ENCODE data around the gene RHOT2. TPM values are rescaled to one million over a fixed set of nuclear protein-coding genes. Genes with fewer than 3 reads are reported as not detected.
A peak's percentile ranks its signal among the peaks of the same experiment; 100 is the strongest.

The RHOT2 gene
- total and polyA plus RNA-seq, 9 of the 15 experiments (the other 6 are each of a cell fraction or from before 2014, with no cell fraction given), result 5.0 to 373 (median 112) TPM

- TF ChIP-seq POU5F1 (IDR thresholded peaks at IDR 0.05; ENCODE audit: borderline replicate concordance, low read depth, low read length, partially characterized antibody) (no peak), PBX2 (CRISPR knock-in tag; IDR thresholded peaks at IDR 0.05; ENCODE audit: low read depth) (no peak), PBX2 (tag; conservative IDR thresholded peaks at IDR 0.05; ENCODE audit: low read depth) (no peak), KLF10 (CRISPR knock-in tag; IDR thresholded peaks at IDR 0.05) (no peak), ZBTB7A (IDR thresholded peaks at IDR 0.05; ENCODE audit: borderline replicate concordance, control insufficient read depth, low read depth, low read length) (peak; percentile 89), SAP30 (IDR thresholded peaks at IDR 0.05; ENCODE audit: borderline replicate concordance, insufficient read depth, low read depth, low read length, poor library complexity, severe bottlenecking) (peak; percentile 80), HDAC1 (IDR thresholded peaks at IDR 0.05) (peak in 1 of 2 experiments; percentile 77; a peak in 2 of 4 replicates), PML (IDR thresholded peaks at IDR 0.05; ENCODE audit: low read length) (no peak), PTTG1 (tag; IDR thresholded peaks at IDR 0.05; ENCODE audit: low read depth) (no peak), COPS2 (conservative IDR thresholded peaks at IDR 0.05) (no peak), MED1 (CRISPR knock-in tag; IDR thresholded peaks at IDR 0.05; ENCODE audit: borderline replicate concordance) (no peak), ZNF431 (CRISPR knock-in tag; IDR thresholded peaks at IDR 0.05) (0 out of 2 replicates have a peak, but pooled peaks have one; percentile 23), LCOR (CRISPR knock-in tag; IDR thresholded peaks at IDR 0.05) (no peak), TEAD2 (tag; IDR thresholded peaks at IDR 0.05) (no peak), CREB5 (CRISPR knock-in tag; IDR thresholded peaks at IDR 0.05) (no peak), ZFP30 (CRISPR knock-in tag; IDR thresholded peaks at IDR 0.05; ENCODE audit: borderline replicate concordance) (no peak), MAX (CRISPR knock-in tag; IDR thresholded peaks at IDR 0.05) (peak; percentile 78)
- TF ChIP-seq, protein P1, sequence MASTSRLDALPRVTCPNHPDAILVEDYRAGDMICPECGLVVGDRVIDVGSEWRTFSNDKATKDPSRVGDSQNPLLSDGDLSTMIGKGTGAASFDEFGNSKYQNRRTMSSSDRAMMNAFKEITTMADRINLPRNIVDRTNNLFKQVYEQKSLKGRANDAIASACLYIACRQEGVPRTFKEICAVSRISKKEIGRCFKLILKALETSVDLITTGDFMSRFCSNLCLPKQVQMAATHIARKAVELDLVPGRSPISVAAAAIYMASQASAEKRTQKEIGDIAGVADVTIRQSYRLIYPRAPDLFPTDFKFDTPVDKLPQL (IDR thresholded peaks at IDR 0.05; ENCODE audit: extremely low read depth, insufficient read length), result no peak
- TF ChIP-seq, protein P2, sequence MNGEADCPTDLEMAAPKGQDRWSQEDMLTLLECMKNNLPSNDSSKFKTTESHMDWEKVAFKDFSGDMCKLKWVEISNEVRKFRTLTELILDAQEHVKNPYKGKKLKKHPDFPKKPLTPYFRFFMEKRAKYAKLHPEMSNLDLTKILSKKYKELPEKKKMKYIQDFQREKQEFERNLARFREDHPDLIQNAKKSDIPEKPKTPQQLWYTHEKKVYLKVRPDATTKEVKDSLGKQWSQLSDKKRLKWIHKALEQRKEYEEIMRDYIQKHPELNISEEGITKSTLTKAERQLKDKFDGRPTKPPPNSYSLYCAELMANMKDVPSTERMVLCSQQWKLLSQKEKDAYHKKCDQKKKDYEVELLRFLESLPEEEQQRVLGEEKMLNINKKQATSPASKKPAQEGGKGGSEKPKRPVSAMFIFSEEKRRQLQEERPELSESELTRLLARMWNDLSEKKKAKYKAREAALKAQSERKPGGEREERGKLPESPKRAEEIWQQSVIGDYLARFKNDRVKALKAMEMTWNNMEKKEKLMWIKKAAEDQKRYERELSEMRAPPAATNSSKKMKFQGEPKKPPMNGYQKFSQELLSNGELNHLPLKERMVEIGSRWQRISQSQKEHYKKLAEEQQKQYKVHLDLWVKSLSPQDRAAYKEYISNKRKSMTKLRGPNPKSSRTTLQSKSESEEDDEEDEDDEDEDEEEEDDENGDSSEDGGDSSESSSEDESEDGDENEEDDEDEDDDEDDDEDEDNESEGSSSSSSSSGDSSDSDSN (IDR thresholded peaks at IDR 0.05; ENCODE audit: borderline replicate concordance in 1 of 2, low read depth in 2 of 2, low read length in 2 of 2), result peak in 1 of 2 experiments; percentile 84; a peak in 2 of 4 replicates
Observed at GRCh38 chr16:679814-680624, 12.1 kb downstream of the RHOT2 start, which contains the start of gene STUB1 (continued).

All from K562 (cell line).